GM12878 (cell line): Measurements from ENCODE around the gene SLC38A9. TPM values are rescaled to one million over a fixed set of nuclear protein-coding genes. Genes with fewer than 3 reads are reported as not detected.

Source experiments
- ATAC-seq: fragments of 200-7000 bp; cut with Tn5 transposase; 3 replicates; pipeline ENCODE4 v1.9.1; 2020; ENCODE audit warnings: mild to moderate bottlenecking, moderate library complexity
- BruUV-seq: library from RNA; stranded (reverse); fragments of 400-500 nt; replicated peaks from 2 replicates; lab custom pipeline; 2021; lab: Mats Ljungman, UMichigan
- CTCF ChIA-PET: fragments of 300-600 bp; sonication (Branson Sonifier 250); formaldehyde crosslinking; extraction: SDS; loops from one replicate; lab custom pipeline; 2021; ENCODE audit warnings: inconsistent platforms; lab: Yijun Ruan, JAX
- POLR2A ChIA-PET: fragments of 350-600 bp; formaldehyde crosslinking; extraction: SDS; loops from one replicate; lab custom pipeline; 2021; ENCODE audit warnings: inconsistent platforms; lab: Charles Lee
- RAD21 ChIA-PET: fragments of 300-600 bp; sonication (Branson Sonifier 250); formaldehyde crosslinking; loops from one replicate; lab custom pipeline; 2023; ENCODE audit warnings: antibody characterized with exemption; ENCODE audit not compliant: unreplicated experiment; lab: Charles Lee
- SMC1A ChIA-PET: fragments of 300-600 bp; sonication (Branson Sonifier 250); formaldehyde crosslinking; loops from one replicate; lab custom pipeline; 2023; ENCODE audit not compliant: unreplicated experiment, uncharacterized antibody; lab: Charles Lee
- DNase-seq: peaks from one replicate; pipeline ENCODE4 v3.0.0-alpha.2; 2011; ENCODE audit warnings: low read depth, low spot score
- FAIRE-seq: peaks from 3 replicates; lab custom pipeline; 2011; peaks lifted over from hg19 to GRCh38; lab: Jason Lieb, UNC
- H2AFZ ChIP-seq: 2 replicates; pipeline ENCODE4 v1.6.0; 2011; ENCODE audit warnings: low read depth, low read length, control low read depth; ENCODE audit not compliant: control insufficient read depth
- H3K27ac ChIP-seq: 2 replicates; pipeline ENCODE4 v1.5.1; 2011; ENCODE audit warnings: control low read depth; ENCODE audit not compliant: control insufficient read depth, insufficient read depth
- H3K27me3 ChIP-seq, 2 experiments: replicated peaks in 1 of 2; 2 replicates each; pipeline versions ENCODE4 v1.6.0 to v1.6.1; 2011; ENCODE audit warnings: low read length in 1 of 2; ENCODE audit not compliant: control insufficient read depth in 2 of 2, insufficient read depth in 2 of 2
- H3K36me3 ChIP-seq, 2 experiments: 2 replicates each; pipeline ENCODE4 v1.5.1; 2011; ENCODE audit warnings: low read length in 1 of 2; ENCODE audit not compliant: control insufficient read depth in 2 of 2, insufficient read depth in 2 of 2
- H3K4me1 ChIP-seq: 2 replicates; pipeline ENCODE4 v1.6.1; 2011; ENCODE audit warnings: mild to moderate bottlenecking, low read length, moderate library complexity, mixed read lengths; ENCODE audit not compliant: control insufficient read depth, insufficient read depth
- H3K4me2 ChIP-seq: 2 replicates; pipeline ENCODE4 v1.6.0; 2011; ENCODE audit warnings: control low read depth; ENCODE audit not compliant: control insufficient read depth, insufficient read depth
- H3K4me3 ChIP-seq: fragments of 200-600 bp; sonication (generic); 2 replicates; pipeline ENCODE4 v1.5.1; 2016
- H3K79me2 ChIP-seq: 2 replicates; pipeline ENCODE4 v1.6.0; 2011; ENCODE audit warnings: low read length; ENCODE audit not compliant: control insufficient read depth, insufficient read depth
- H3K9ac ChIP-seq: 2 replicates; pipeline ENCODE4 v1.8.0; 2011; ENCODE audit warnings: low read length, control low read depth, mixed read lengths; ENCODE audit not compliant: control insufficient read depth, insufficient read depth
- H3K9me3 ChIP-seq: replicated peaks from 3 replicates; pipeline ENCODE4 v1.5.1; 2011; ENCODE audit warnings: mild to moderate bottlenecking, low read length; ENCODE audit not compliant: control insufficient read depth, insufficient read depth
- H4K20me1 ChIP-seq: 2 replicates; pipeline ENCODE4 v1.6.0; 2011; ENCODE audit not compliant: control insufficient read depth, insufficient read depth
- DPF2 ChIP-seq: fragments of 450-650 bp; IDR thresholded peaks from 2 replicates; pipeline ENCODE4 v1.6.1; 2017; ENCODE audit warnings: mild to moderate bottlenecking
- POU2F2 ChIP-seq: IDR thresholded peaks from 3 replicates; pipeline ENCODE4 v1.6.1; 2011; ENCODE audit warnings: low read depth, mild to moderate bottlenecking, low read length, borderline replicate concordance
- WGBS: methylation state at CpG from one replicate; pipeline ENCODE4 v1.1.6; 2016; ENCODE audit warnings: low lambda C conversion rate; ENCODE audit not compliant: insufficient replicate concordance, insufficient coverage; ENCODE audit errors: missing lambda C conversion rate; 5-methylcytosine and 5-hydroxymethylcytosine counted together
- in situ Hi-C: fragments of 300-500 bp; cut with MboI; formaldehyde crosslinking; loops from 9 replicates; pipeline ENCODE4 v1.14.3; 2018; ENCODE audit warnings: mixed read lengths
- intact Hi-C: fragments of 100-400 bp; cut with micrococcal nuclease; formaldehyde crosslinking; loops from one replicate; pipeline ENCODE4 v1.14.2; 2022; ENCODE audit not compliant: unreplicated experiment
- polyA plus RNA-seq, 11 experiments: library from polyadenylated mRNA; depleted of rRNA in 4 of 11; unstranded in 6 of 11; stranded (reverse) in 5 of 11; fragments of >200 nt; fragmentation: Nextera tagmentation in 4 of 11; fragmentation: Illumina TruSeq in 1 of 11; extraction: Ambion mirVana in 4 of 11; extraction: Trizol in 1 of 11; gene quantifications; 1 replicate in 1 of 11; 2 replicates in 10 of 11; pipeline versions ENCODE4 v1.2.1 to v1.2.3, GENCODE V29; 2011 to 2016; ENCODE audit warnings: inconsistent platforms in 2 of 11, missing spikeins in 2 of 11, low read depth in 1 of 11
- total RNA-seq, 4 experiments: library from RNA; depleted of rRNA in 3 of 4; stranded (reverse); fragments of >200 nt in 3 of 4; fragmentation: Illumina TruSeq in 1 of 4; extraction: Trizol in 1 of 4; gene quantifications; 2 replicates each; pipeline versions ENCODE4 v1.2.1 to v1.2.3, GENCODE V29; 2013 to 2021
- TF ChIP-seq, protein P1 (sequence below): IDR thresholded peaks from 2 replicates; pipeline ENCODE4 v1.6.1; 2011; ENCODE audit warnings: borderline replicate concordance, low read depth, mild to moderate bottlenecking, moderate library complexity, mixed read lengths, low read length; ENCODE audit not compliant: insufficient read depth; ENCODE audit errors: extremely low read length

SLC38A9 gene
- total and polyA plus RNA-seq, 10 of the 15 experiments (the other 5 are each of a cell fraction or from before 2014, with no cell fraction given), result 8.5 to 35.1 (median 23.0) TPM

DNA sequence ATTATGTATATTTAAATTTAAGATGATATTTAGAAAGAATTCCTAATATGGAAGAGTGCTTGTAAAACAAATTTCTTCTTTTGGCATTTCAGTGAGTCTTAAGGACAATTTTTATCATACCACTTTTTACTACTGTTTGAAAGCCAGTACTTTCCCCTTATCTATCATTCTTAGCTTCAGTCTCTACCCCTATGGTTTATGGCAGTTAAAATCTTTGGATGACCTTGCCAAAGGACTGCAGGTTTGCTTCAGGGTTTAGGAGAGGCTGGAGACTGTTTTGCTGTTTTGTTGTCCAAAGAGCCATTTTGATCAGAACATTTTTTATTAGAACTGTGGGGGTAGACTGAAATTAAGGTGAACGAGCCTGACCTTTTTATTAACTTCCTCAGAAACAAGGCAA is 30.8 kb downstream of the SLC38A9 start:
- no peak overlapping the region for H3K4me2 ChIP-seq
- H2AFZ ChIP-seq, result no peak overlapping the region
- no peaks in the 10 kb centered on the region for H3K36me3 ChIP-seq
- DNase-seq, result no peak
- no peak overlapping the region for H3K27ac ChIP-seq
- intact Hi-C loops, result no loop called here
- H3K9ac ChIP-seq, result no peak overlapping the region
- H3K4me3 ChIP-seq, result no peak overlapping the region
- H3K27me3 ChIP-seq, result no peaks in the 10 kb centered on the region
- no peaks in the 10 kb centered on the region for H4K20me1 ChIP-seq
- WGBS, result 94% methylated on average over 1 of the region's 1 CpG
- FAIRE-seq, result no peak
- no peaks in the 10 kb centered on the region for H3K9me3 ChIP-seq
- in situ Hi-C loops, result loop anchor here (10.0 kb wide), 1 partner anchor 336 kb away; no protein-coding TSS in a partner anchor
- no peaks in the 10 kb centered on the region for H3K4me1 ChIP-seq
- TF ChIP-seq POU2F2, result no peak
- TF ChIP-seq, protein P1, sequence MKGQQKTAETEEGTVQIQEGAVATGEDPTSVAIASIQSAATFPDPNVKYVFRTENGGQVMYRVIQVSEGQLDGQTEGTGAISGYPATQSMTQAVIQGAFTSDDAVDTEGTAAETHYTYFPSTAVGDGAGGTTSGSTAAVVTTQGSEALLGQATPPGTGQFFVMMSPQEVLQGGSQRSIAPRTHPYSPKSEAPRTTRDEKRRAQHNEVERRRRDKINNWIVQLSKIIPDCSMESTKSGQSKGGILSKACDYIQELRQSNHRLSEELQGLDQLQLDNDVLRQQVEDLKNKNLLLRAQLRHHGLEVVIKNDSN, result no peak
- ChIA-PET SMC1A (no interaction called here), RAD21 (no interaction called here), CTCF (interaction anchor here (0.9 kb wide), 1 partner anchor 8 kb away, joined by 3 read pairs; no protein-coding TSS in a partner anchor), POLR2A (no interaction called here)
- no TSS peak for BruUV-seq
- no peak for ATAC-seq
- no peaks in the 10 kb centered on the region for H3K79me2 ChIP-seq

DNA sequence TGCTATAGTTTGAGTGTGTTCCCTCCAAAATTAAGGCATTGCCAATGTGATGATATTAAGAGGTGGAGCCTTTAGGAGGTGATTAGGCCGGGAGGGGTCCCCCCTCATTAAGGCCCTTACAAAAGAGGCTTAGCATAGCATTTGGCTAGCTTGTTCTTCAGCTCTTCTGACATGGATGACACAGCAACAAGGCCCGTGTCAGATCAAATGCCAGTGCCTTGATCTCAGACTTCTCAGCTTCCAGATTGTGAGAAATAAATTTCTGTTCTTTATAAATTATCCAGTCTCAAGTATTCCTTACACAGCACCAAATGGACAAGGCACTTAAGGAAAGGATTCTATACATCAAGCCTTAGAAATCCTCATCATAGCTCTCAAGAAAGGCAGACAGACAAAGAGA is 31.8 kb downstream of the SLC38A9 start:
- FAIRE-seq, result no peak

More for the DNA sequence above, 31.8 kb downstream of the SLC38A9 start:
- in situ Hi-C loops (loop anchor here (10.0 kb wide), 1 partner anchor 336 kb away; no protein-coding TSS in a partner anchor), intact Hi-C loops (no loop called here)
- RAD21 ChIA-PET, result interaction anchor here (0.6 kb wide), 1 partner anchor 244 kb away, joined by 3 read pairs; no protein-coding TSS in a partner anchor
- no peak overlapping the region for H3K4me2 ChIP-seq
- H2AFZ ChIP-seq, result no peak overlapping the region
- WGBS, result 68% methylated on average over 2 of the region's 2 CpGs
- TF ChIP-seq DPF2, result no peak
- TF ChIP-seq, all 136 proteins: peak for 0
- no peaks in the 10 kb centered on the region for H3K79me2 ChIP-seq
- POLR2A ChIA-PET, result no interaction called here
- no TSS peak for BruUV-seq
- H4K20me1 ChIP-seq, result no peaks in the 10 kb centered on the region
- DNase-seq, result no peak
- no peaks in the 10 kb centered on the region for H3K9me3 ChIP-seq
- H3K27me3 ChIP-seq, result no peaks in the 10 kb centered on the region
- H3K9ac ChIP-seq, result no peak overlapping the region
- no peaks in the 10 kb centered on the region for H3K4me1 ChIP-seq
- H3K27ac ChIP-seq, result no peak overlapping the region
- H3K36me3 ChIP-seq, result no peaks in the 10 kb centered on the region
- CTCF ChIA-PET, result interaction anchor here (1.0 kb wide), 1 partner anchor 12 kb away, joined by 3 read pairs; no protein-coding TSS in a partner anchor
- ATAC-seq, result no peak
- SMC1A ChIA-PET, result no interaction called here
- H3K4me3 ChIP-seq, result no peak overlapping the region
